Measurements from ENCODE around the gene C14orf132. TPM values are rescaled to one million over a fixed set of nuclear protein-coding genes. Genes with fewer than 3 reads are reported as not detected.

C14orf132 gene
- 41.1 and 48.6 TPM in 2 replicates for total RNA-seq
- polyA plus RNA-seq, result 12.1 and 20.6 TPM in 2 replicates
- polyA plus RNA-seq (2012), result 16.9 and 27.0 TPM in 2 replicates
- 13.4 and 39.0 TPM in 2 replicates for polyA minus RNA-seq (ENCODE audit: low replicate concordance)

GRCh38 chr14:96038920-96039632 is at the start of gene C14orf132:
C14orf132 (plus strand) TSS chr14:96039362; CDS start chr14:96039501, 139 bp downstream.
- H3K4me2 ChIP-seq (ENCODE audit: extremely low read depth, insufficient read depth, low read length), result peak within 1 kb of the TSS; percentile 79
- peak within 1 kb of the TSS; percentile 75 to 91 (median 86) for H3K4me3 ChIP-seq (replicated peaks in 1 of 4; ENCODE audit: control extremely low read depth in 1 of 4, insufficient read depth in 1 of 4, low read depth in 3 of 4, low read length in 4 of 4)
- H3K4me1 ChIP-seq (ENCODE audit: control insufficient read depth, extremely low read depth, insufficient read depth, low read length), result peaks cover 12% of the 10 kb centered on the region
- H3K79me2 ChIP-seq (ENCODE audit: control insufficient read depth, insufficient read depth, low read length), result peaks cover 8% of the 10 kb centered on the region
- TF ChIP-seq EZH2 (IDR thresholded peaks at IDR 0.05; ENCODE audit: low read length, missing control alignments), result no peak
- TF ChIP-seq, protein P1, sequence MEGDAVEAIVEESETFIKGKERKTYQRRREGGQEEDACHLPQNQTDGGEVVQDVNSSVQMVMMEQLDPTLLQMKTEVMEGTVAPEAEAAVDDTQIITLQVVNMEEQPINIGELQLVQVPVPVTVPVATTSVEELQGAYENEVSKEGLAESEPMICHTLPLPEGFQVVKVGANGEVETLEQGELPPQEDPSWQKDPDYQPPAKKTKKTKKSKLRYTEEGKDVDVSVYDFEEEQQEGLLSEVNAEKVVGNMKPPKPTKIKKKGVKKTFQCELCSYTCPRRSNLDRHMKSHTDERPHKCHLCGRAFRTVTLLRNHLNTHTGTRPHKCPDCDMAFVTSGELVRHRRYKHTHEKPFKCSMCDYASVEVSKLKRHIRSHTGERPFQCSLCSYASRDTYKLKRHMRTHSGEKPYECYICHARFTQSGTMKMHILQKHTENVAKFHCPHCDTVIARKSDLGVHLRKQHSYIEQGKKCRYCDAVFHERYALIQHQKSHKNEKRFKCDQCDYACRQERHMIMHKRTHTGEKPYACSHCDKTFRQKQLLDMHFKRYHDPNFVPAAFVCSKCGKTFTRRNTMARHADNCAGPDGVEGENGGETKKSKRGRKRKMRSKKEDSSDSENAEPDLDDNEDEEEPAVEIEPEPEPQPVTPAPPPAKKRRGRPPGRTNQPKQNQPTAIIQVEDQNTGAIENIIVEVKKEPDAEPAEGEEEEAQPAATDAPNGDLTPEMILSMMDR (conservative IDR thresholded peaks at IDR 0.05 in 1 of 2, IDR thresholded peaks at IDR 0.05 in 1 of 2; ENCODE audit: low read depth in 1 of 2, low read length in 2 of 2), result no peak
- no peaks in the 10 kb centered on the region for H4K20me1 ChIP-seq (ENCODE audit: control insufficient read depth, extremely low read depth, insufficient read depth, low read length)
- H3K9ac ChIP-seq (ENCODE audit: insufficient read depth, low read length), result peak within 1 kb of the TSS; percentile 86
- no peaks in the 10 kb centered on the region for H3K9me3 ChIP-seq (ENCODE audit: control insufficient read depth, insufficient read depth, low read depth, low read length)
- DNase-seq (ENCODE audit: low read depth in 2 of 2), result peak; percentile 55 to 59
- H3K27me3 ChIP-seq (ENCODE audit: control insufficient read depth, insufficient read depth, low read length), result peaks cover 2% of the 10 kb centered on the region
- H2AFZ ChIP-seq (ENCODE audit: low read length), result peak within 1 kb of the TSS; percentile 54
- H3K36me3 ChIP-seq (ENCODE audit: control insufficient read depth, insufficient read depth, low read length), result peaks cover 2% of the 10 kb centered on the region
- peak within 1 kb of the TSS; percentile 80 for H3K27ac ChIP-seq (ENCODE audit: insufficient read depth, low read length)

DNA sequence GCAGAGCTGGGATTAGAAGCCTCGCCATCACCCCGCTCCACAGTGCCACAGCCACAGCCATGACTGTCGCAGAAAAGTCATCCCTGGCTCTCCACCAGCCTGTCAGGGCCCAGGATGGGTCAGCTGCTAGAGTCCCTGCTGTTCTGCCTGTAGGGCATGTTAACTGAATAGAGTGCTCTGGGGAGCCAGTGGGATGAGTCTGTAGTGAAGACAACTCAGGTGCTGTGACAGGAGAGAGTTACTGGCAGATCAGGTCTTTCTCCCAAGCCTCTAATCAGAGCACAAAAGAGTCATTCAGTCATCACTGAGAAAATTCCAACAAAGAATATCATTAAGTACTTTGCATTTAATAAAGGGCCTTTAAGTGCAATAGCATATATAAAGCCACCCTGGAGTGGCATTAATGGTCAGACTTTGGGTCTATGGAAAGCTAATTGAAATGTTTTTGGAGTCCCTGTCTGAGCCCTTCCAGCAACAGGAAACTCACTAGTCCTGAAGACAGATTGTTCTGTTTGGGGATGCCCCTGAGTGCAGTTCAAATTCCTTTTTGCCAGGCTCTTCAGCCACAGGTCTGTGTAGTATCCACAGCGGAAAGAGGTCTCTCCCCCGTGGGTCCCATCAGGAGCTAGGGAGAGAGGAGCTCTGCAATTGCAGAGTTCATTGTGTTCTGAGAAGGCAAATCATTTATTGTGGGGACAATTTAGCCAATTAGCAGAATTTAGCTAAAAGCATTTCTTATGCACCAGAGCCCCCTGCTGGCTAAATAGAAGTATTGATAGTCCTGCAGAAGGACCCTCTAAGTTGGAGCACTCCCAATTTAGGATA is 45.2 kb upstream of the C14orf132 start:
- Histone ChIP-seq H3K79me2 (ENCODE audit: control insufficient read depth, insufficient read depth, low read length) (no peaks in the 10 kb centered on the region), H4K20me1 (ENCODE audit: control insufficient read depth, extremely low read depth, insufficient read depth, low read length) (no peaks in the 10 kb centered on the region), H3K27ac (ENCODE audit: insufficient read depth, low read length) (no peak overlapping the region), H3K9ac (ENCODE audit: insufficient read depth, low read length) (no peak overlapping the region), H3K4me3 (replicated peaks in 1 of 4; ENCODE audit: control extremely low read depth in 1 of 4, insufficient read depth in 1 of 4, low read depth in 3 of 4, low read length in 4 of 4) (no peak overlapping the region), H3K4me1 (ENCODE audit: control insufficient read depth, extremely low read depth, insufficient read depth, low read length) (no peaks in the 10 kb centered on the region), H3K4me2 (ENCODE audit: extremely low read depth, insufficient read depth, low read length) (no peak overlapping the region), H3K36me3 (ENCODE audit: control insufficient read depth, insufficient read depth, low read length) (no peaks in the 10 kb centered on the region), H3K27me3 (ENCODE audit: control insufficient read depth, insufficient read depth, low read length) (peaks cover 6% of the 10 kb centered on the region), H2AFZ (ENCODE audit: low read length) (no peak overlapping the region), H3K9me3 (ENCODE audit: control insufficient read depth, insufficient read depth, low read depth, low read length) (no peaks in the 10 kb centered on the region)
- peak; percentile 43 to 78 for DNase-seq (ENCODE audit: low read depth in 2 of 2)
- TF ChIP-seq, protein P1 (conservative IDR thresholded peaks at IDR 0.05 in 1 of 2, IDR thresholded peaks at IDR 0.05 in 1 of 2; ENCODE audit: low read depth in 1 of 2, low read length in 2 of 2), result peak; percentile 76 to 80
- TF ChIP-seq EZH2 (IDR thresholded peaks at IDR 0.05; ENCODE audit: low read length, missing control alignments), result no peak

GRCh38 chr14:95994593-95994928 is 44.6 kb upstream of the C14orf132 start:
- Histone ChIP-seq H3K9me3 (ENCODE audit: control insufficient read depth, insufficient read depth, low read depth, low read length) (no peaks in the 10 kb centered on the region), H3K4me3 (replicated peaks in 1 of 4; ENCODE audit: control extremely low read depth in 1 of 4, insufficient read depth in 1 of 4, low read depth in 3 of 4, low read length in 4 of 4) (no peak overlapping the region), H3K27me3 (ENCODE audit: control insufficient read depth, insufficient read depth, low read length) (peaks cover 6% of the 10 kb centered on the region), H4K20me1 (ENCODE audit: control insufficient read depth, extremely low read depth, insufficient read depth, low read length) (no peaks in the 10 kb centered on the region), H3K9ac (ENCODE audit: insufficient read depth, low read length) (no peak overlapping the region), H3K27ac (ENCODE audit: insufficient read depth, low read length) (no peak overlapping the region), H3K4me2 (ENCODE audit: extremely low read depth, insufficient read depth, low read length) (no peak overlapping the region), H3K4me1 (ENCODE audit: control insufficient read depth, extremely low read depth, insufficient read depth, low read length) (no peaks in the 10 kb centered on the region), H3K79me2 (ENCODE audit: control insufficient read depth, insufficient read depth, low read length) (no peaks in the 10 kb centered on the region), H2AFZ (ENCODE audit: low read length) (no peak overlapping the region), H3K36me3 (ENCODE audit: control insufficient read depth, insufficient read depth, low read length) (no peaks in the 10 kb centered on the region)
- TF ChIP-seq EZH2 (IDR thresholded peaks at IDR 0.05; ENCODE audit: low read length, missing control alignments), result no peak
- TF ChIP-seq, protein P1 (conservative IDR thresholded peaks at IDR 0.05 in 1 of 2, IDR thresholded peaks at IDR 0.05 in 1 of 2; ENCODE audit: low read depth in 1 of 2, low read length in 2 of 2), result no peak
- no peak for DNase-seq (ENCODE audit: low read depth in 2 of 2)
